Activated effector memory CD4-positive, alpha-beta T cell treated with anti-CD3 and anti-CD28 coated beads, Interleukin-2, amount 50 U/mL, for 16 hours (primary cell): ENCODE results near the gene TACC2.

ENCODE experiments used
- DNase-seq: peaks from one replicate; pipeline ENCODE4 v3.0.0-alpha.2; 2020

Gene TACC2

DNA sequence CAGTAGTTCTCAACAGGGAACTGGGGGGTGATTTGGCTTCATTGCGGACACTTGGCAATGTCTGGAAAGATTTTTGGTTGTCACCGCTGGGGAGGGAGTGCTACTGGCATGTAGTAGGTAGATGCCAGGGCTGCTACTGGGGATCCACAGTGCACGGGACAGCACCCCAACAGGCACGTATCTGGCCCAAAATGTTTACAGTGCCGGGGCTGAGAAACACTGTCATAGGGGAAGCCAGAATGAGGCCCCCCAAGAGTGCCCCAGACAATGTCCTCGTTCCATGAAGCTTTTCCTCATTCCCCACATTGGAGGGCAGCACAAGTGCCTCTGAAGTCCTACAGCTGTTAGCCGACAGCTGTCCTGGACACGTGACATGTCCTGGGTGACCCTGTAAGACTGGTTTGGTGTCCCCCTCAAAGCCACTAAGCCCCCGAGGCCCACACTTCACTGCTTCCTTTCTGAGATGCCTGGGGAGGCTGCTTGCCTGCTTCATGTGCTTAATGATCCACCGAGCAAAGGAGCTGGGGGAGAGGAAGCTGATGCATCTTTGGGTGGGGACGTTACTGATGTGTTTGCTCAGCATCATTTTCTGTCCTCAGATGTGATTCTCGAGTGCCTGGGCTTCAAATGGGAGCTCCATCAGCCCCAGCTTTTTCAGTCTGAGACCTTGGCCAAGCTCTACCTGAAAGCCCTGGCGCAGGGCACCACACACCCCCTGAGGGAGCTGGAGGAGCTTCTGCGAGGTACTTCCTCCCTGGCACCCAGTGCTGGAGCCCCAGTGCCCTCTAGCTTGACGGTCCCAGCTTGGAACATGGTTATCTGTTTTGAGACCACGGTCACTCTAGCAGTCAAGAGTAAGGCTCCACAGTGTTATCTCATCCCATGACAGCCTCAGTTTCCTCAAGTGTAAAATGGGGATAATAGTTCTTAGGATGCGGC lies 296.8 kb downstream of the TACC2 start:
- no peak for DNase-seq

DNA sequence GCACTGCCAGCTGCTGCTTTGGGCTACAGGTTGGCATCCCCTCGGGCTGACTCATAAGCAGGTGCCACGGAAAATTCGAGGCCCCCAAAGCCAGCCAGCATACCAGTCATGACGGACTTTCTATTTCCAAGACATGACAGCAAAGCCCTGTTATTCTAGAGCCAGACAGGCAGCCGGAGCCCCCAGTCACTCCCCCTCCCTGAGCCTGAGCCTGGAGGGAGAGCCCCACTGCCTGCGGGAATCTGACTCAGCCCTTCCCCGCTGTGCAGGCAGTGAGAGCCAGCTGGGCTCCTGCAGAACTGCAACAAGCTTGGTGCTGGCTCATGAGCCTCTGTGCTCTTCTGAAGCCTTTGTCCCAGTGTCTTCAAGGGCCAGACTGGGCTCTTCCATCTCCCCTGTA lies 297.9 kb downstream of the TACC2 start:
- DNase-seq: no peak

DNA sequence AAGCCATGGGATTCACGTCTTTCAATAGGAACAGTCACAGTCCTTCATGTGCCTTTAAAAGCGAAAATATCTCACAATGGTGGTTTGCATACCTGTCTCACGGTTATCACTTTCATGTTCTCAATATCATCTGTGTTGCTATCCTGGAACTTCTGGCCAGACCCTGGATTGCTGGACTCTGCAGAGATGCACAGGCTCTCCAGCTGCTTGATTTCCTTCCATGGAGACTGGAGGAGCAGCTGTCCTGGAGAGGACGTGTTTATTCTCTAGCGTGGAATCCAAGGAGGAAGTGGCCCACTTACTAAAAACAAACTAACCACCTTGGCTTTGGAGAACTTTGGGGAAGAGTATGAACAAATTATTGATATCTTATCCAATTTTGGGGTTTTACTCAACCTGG lies 298.6 kb downstream of the TACC2 start:
- no peak for DNase-seq

DNA sequence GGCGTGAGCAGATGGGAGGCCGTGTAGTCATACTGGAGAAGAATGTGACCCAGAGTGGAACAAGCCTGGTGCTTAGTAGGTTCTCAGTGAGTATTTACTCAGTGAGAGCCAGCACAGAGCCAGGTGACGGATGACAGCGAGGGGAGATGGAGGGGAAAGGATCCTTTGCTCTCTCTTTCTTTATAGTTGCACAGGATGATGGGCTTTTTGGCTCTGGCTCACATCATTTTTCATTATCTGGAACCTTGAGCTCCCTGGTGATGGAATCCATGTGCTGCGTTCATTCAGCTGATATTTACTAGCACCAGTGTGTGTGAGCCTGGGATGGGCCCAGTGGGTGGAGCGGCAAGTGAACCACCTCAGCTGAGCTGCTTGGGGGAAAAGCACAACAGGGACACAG lies 299.3 kb downstream of the TACC2 start:
- DNase-seq: no peak

DNA sequence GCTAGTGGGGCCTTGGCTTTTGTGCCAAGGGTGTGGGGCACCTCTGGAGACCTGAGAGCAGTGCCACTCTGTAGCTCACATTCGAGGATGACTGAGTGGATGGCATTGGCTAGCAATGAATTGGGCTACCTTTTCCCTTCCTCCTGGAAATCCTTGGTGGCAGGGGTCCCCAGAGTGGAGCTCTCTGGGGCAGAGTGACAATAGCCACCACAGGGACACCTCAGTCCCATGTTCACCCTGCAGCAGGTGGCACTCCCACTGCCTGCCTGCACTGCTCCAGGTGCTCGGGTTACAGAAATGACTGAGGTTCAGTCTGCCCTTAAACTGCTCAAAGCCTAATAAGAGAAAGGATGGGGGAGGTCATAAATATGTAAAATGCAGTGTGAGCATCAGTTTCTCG lies 300.0 kb downstream of the TACC2 start:
- DNase-seq: no peak

DNA sequence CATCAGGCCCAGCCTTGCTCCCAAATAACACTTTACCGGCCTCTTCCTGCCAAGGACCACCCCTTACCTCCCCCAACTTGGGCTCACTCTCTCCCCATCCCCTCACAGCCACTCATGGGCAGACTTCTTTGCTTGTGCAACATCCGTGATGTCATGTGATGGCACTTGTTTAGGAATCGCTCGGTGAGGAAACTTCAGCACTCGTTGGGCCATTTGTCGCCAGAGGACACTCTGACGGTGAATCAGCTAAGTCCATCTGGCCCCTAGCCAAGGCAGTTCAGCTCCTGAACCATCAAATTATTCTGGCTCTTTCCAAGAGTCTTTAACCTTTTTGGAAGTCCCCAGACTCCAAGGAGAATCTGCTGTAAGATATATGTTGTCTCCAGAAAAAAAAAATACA lies 301.4 kb downstream of the TACC2 start:
- DNase-seq: no peak

DNA sequence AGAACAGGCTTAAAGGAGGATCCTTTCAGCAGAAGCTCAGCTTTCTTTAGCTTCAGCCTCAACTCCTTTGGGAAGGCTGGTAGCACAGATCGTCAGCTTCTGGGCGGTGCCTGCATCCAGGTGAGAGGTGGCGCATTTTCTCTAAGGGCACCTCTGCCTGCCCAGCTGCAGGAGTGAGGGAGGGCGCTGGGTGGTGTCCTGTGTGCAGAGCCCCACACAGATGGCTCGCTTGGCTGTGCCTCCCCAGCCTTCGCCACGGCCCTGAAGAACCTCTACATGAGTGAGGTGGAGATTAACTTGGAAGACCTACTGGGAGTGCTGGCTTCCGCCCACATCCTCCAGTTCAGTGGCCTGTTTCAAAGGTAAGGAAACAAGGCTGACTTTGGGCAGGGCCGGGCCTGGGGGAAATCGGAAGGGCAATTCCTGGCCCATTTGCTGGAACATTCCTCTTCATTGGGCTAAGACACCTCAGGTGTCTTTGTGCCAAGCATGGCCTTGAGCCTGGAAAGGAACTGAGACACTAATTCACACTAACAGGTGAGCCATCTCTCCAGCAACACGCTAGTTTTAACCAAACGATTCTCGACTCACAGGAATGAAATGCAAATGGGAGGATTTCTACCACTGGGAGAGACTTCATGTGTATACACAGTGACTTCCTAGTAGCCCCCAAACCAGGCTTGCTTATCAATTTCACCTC lies 302.0 kb downstream of the TACC2 start:
- no peak for DNase-seq

DNA sequence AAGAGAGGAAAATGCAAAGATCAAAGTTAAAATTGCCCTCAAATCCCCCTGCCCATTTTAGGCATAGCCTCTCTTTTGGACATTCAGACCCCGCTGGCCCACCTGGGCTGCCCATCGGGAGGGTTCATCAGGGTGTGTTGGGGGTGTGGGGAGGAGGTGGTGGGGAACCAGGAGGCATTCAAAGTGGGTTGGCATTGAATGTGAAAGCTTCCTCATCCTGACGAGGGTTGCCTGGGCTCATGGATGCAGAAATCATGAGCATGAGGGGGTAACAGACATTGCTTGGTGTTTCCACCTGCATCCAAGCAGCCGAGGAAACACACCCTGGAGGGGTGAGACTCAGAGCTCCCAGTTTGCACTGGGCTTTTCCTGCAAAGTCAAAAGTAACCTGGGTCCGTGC lies 302.8 kb downstream of the TACC2 start:
- no peak for DNase-seq

DNA sequence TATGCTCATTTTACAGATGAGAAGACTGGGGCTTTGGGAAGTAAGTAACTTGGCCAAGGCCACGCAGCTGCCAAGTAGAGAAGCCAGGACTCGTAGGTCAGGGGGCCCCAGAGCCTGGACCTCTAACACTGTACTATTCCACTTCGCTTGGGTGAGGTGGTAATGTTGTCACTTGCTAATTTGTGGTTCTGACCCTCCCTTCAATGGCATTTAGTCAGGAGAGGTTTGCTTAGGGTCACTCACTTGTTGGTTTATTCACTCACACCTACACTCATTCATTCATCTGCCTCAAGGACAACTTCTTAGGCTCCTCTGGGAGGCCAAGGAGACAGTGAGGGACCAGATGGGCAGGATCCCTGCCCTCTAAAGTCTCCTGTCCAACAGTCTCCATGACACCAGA lies 303.4 kb downstream of the TACC2 start:
- DNase-seq: no peak

DNA sequence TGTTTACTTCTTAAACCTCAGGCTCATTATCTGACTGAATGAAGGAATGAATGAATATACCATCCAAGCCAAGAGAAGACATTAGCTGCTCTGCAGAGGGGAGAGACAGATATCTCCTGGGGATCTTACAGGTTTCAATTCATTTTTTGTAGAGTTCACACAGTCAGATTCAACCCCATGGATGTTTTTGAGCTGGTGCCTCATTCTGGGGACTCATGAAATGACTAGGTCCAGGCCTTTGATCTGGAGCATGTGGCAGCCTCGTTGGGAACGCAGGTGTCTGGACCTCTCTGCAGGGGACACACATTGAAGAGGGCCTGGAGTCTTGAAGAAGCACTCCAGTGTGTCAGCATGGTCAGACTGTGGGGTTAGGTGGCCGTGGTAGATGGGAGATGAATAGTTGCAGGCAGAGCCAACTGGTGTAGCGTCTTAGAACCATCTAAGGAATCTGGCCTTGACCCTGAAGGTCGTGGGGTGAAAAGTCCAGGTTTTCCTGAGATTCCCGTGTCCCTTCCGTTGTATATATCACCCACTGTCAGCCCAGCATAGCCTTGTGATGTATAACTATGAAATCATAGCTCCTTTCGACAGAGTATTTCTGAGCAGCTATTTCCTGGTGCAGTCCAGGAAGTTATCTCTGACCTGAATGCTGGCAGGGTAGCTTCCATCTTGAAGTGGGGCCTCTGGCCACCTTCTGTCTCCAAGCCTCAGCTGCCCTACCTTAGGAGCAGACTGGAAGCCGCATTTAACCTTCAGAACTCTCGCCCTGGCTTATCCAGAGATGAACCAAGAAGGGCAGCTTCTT lies 304.4 kb downstream of the TACC2 start:
- no peak for DNase-seq

DNA sequence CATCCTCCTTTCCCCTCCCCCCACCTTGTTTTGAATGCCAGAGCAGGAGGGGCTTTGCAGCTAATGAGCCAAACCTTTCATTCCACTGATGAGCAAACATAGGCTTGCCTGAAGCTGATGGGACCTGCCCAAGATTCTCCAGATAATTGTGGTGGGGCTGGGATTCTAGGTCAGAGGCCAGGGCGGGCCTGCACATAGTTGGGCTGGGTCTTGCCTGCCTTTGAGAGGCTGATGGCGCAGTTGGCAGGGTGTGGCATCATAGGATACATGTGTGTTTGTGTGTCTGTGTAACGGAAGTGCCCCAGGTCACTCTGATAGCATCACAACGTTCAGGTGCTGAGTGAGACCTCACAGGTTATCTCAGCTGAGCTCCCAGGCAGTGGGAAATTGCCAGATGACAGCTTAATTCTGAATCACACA lies 305.0 kb downstream of the TACC2 start:
- no peak for DNase-seq

DNA sequence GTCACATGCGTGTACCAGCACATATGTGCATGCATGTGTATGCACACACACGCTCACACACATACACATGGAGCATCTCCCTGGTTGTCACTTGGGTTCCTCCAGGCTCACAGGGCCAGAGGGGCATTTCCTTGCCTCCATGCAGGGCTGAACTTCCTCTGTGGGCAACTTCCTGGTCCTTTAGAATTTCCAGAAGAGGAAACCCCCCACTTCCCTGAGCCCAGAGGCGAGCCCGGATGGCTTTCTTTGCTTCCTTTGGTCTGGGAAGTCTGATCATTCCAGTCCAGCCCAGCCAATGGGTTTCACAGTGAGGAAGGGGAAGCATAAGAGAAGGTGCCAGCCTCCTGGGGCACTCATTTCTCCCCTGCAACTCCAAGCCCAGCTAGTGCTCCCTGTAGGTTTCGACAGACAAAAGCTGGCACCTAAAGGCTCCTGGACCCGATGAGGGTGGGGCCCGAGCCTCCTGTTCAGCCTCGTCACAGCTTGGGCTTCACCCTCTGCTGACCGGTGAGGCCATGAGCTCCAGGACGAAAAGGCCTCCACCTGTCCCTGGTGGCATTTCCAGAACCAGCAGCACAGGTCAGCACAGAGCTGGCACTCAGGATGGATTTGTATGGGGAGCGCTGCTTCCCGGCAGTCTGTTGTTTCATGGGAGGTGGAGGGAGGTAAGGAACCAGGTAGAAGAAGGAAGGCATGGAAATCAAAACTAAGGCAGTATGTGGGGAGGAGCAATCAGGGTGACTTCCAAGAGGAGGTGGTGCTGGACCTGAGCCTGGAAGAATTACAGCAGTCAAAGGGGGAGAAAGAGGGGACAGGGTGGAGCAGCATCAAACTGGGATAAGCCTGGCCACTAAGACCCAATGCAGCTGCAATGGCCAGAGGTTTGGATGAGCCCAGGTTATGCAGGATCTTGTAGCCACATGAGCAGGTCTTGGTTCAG lies 305.8 kb downstream of the TACC2 start:
- DNase-seq: no peak

DNA sequence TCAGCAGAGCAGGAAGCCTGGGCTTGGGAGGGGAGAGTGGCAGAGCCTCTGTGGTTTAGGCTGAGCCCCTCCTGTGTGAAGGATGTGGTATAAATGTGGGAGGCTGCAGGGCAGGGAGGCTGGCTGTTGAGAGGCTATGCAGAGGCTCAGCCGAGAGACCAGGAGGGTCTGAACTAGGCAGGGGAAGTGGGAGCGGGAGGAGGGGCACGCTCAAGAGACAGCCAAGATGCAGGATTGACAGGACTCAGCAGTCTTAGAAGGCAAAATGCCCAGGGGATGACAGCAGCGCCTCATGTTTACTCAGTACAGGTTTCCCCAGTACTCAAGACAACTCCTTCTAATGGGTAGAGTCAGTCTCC lies 306.5 kb downstream of the TACC2 start:
- DNase-seq: no peak

DNA sequence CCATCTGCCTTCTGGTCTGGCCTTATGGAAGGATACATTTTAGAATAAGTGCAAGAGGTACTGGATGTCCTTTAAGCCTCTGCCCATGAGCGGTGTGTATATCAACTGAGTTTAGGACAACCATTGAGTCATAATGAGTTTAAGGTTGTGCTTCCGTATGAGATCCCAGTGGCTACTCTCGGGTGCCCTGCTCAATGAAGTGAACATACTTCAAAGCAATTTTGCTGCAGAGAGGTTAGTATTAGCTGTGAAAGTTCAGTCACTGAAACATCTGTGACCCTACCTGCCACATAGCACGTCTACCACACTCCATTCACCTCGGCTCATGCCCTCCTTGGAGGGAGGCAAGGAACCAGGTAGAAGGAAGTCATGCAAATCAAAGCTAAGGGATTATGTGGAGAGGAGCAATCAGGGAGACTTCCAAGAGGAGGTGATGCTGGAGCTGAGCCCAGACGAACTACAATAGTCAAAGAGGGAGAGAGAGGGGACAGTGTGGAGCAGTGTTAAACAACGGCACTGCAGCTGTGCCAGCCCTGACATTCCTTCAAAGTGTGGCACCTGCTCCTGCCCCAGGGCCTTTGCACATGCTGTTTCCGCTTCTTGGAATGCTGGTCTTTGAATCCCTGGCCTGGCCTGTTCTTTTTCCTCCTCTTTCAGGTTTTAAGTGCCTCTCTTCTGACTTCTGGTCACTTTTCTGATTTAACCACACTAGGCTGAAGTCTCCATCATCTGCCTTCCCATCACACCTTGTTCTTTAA lies 307.6 kb downstream of the TACC2 start:
- DNase-seq: no peak

DNA sequence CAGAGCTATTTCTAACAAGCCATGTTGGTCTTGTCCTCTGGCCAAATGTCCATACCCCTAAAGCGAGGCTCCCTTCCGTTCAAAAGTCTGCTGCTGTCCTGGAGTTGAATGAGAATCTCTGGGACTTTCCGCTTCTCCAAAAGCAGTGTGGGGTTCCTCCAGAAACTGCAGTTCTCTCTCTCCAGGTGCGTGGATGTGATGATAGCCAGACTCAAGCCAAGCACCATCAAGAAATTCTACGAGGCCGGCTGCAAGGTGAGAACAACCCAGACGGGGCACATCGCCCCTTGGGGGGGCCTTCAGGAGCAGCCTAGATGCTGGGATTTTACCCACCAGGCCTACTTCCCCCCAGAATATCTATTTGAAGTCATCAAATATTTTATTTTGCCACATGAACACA lies 308.6 kb downstream of the TACC2 start:
- no peak for DNase-seq

DNA sequence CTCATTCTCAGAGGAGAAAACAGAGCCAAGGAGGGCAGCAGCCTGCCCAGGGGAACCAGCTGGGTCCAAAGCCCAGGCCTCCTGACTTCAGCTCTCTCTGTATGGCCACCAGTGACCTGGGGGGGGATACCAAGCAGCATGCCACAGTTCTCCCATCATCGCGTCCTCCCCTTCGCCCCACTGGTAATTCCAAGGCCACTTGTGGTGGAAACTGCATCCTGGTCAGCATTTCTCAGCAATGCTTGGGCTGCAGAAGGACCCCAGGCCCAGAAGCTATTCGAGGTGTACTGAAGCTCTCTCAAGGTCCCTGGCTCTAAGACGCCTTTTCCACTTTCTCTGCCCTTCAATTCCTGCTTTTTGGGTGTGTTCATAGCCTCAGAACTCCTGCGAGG lies 309.2 kb downstream of the TACC2 start:
- DNase-seq: no peak

DNA sequence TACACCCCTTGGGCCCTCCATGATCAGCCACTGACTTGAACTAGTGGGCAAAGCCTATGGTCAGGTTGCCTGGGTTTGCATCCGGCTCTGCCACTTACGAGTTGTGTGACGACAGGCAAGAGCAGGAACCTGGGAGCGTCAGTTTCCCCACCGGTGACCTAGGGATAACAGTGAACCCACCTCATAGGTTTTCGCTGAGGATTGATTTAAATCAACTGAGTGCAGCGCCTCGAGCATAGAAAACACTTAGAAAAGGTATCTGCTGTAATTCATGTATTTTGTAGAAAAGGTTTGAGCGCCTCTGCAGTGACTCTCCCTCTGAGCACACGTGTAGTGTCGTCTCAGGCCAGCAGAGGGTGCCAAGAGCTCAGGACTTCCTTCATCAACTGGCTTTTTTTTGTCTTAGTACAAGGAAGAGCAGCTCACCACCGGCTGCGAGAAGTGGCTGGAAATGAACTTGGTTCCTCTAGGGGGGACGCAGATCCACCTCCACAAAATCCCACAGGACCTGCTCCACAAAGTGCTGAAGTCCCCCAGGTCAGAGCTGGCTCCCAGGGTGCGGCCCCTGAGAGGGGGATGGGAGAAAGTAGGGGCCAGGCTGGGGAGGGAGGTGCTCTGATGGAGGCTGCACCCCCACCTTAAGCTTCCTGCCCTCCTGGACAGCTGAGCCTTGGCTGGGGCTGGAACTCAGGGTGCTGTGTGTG lies 309.8 kb downstream of the TACC2 start:
- peak; percentile 86 for DNase-seq

DNA sequence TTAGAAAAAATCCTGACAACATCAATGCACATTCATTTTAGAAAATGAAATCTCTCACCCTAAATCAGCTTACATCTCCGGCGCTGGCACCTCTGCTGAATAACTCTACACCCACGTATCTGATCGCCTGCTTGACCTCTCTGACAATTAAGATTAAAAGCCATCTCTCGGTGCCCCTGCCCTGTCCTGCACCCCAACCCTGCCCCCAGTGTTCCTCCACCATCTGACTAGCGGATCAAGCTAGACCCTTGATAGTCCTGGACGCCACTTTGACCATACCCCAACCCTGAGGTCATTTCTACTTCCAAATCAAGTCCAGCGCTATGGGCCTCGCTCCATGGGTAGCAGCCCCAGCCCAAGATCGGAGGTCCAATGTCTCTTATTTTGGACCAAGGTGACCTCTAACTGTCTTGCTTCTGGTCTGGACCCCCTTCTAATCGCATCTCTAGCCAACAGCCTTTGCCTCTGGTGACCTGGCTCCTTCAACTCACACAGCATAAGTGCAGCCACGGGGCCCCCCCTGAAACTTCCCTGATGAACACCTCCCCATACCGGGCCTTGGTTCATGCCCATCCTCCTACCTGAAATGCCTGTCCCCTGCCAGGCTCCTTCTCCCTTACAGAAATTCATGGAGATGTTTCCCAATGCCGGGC lies 310.6 kb downstream of the TACC2 start:
- no peak for DNase-seq

DNA sequence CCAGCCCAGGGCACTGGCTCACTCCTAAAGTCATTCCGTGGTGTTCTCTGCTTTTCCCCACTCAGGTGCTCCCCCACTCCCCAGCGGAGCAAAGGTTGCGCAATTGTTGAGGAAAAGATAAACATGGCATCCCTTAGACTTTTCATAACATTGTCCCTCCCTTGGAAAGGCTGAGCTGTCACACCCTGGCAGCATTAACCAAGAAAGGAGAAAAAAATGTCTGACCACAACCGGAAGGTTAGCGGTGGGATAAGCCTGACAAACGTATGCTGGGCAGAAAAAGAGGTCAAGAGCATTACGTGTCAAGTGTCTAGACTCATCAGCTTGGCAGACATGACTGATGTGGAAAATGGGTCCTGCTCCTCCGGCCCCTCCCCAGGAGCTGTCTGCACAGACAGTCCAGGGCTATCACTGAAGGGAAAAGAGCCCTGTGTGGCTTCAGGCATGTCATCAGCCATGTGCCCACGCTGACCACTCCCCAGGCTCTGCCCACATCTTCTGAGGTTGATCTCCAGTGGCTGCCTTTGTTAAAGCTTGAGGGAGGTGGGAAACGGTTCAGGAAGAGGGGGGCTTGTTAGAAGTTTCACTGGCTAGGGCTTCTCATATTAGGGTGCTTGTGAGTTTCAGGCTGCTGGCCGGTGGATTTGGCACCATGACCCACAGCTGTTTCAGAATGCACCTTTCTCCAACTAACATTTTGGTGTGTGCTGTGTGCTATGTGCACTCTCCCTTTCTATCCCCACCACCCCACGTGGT lies 312.3 kb downstream of the TACC2 start:
- DNase-seq: no peak

DNA sequence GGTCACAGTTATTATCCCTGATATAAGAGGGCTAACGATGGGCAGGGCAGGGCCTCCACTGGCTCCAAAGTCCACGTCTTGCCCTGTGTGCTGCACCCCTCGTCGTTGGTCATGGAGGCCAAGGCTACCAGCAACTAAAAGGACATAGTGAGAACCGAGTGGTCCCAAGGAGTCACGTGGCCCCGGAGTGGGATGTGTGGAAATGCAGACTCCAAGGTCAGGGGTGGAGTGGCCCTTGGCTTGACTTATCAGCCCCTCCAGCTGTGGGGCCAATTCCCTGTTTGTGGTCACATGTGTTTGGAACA lies 312.8 kb downstream of the TACC2 start:
- DNase-seq: no peak
